ENCODE results near the gene RSPRY1. TPM values are rescaled to one million over a fixed set of nuclear protein-coding genes. Genes with fewer than 3 reads are reported as not detected.

RSPRY1 gene
- total and polyA plus RNA-seq, 2 experiments from 2014 or later: 39.1 to 42.7 TPM

GRCh38 chr16:57145046-57146021 lies 40.8 kb upstream of the RSPRY1 start:
- TF ChIP-seq EZH2 (IDR thresholded peaks at IDR 0.05; ENCODE audit: insufficient read depth, poor library complexity, severe bottlenecking) (no peak), EZH2phosphoT487 (IDR thresholded peaks at IDR 0.05; ENCODE audit: insufficient read depth, low read depth) (no peak)
- H4K20me1 ChIP-seq (ENCODE audit: insufficient read depth): no peaks in the 10 kb centered on the region
- H3K27me3 ChIP-seq (replicated peaks; ENCODE audit: insufficient read depth): no peaks in the 10 kb centered on the region
- H3K4me3 ChIP-seq: no peak overlapping the region
- H3K9me2 ChIP-seq (ENCODE audit: insufficient read depth): no peaks in the 10 kb centered on the region
- H3K4me1 ChIP-seq (ENCODE audit: insufficient read depth): peaks cover 13% of the 10 kb centered on the region
- in situ Hi-C loops (cut with MboI): no loop called here
- DNase-seq: no peak
- H3K4me2 ChIP-seq (ENCODE audit: unreplicated experiment): no peak overlapping the region
- no peaks in the 10 kb centered on the region for H3K9me3 ChIP-seq (ENCODE audit: low read depth)
- H3F3A ChIP-seq (ENCODE audit: insufficient read depth): peaks cover 14% of the 10 kb centered on the region
- H3K9ac ChIP-seq: no peak overlapping the region
- H3K79me2 ChIP-seq (ENCODE audit: insufficient read depth): no peaks in the 10 kb centered on the region
- no peak overlapping the region for H3K27ac ChIP-seq
- 91 to 94% methylated on average over 13 to 14 of the region's 14 CpGs for WGBS, 2 experiments (ENCODE audit: low coverage in 1 of 2, low lambda C conversion rate in 2 of 2, missing lambda C conversion rate in 2 of 2)
- no peak overlapping the region for H2AFZ ChIP-seq
- H3K36me3 ChIP-seq (ENCODE audit: low read depth): no peaks in the 10 kb centered on the region

GRCh38 chr16:57146040-57146647 lies 40.0 kb upstream of the RSPRY1 start:
- Histone ChIP-seq H3K4me3 (no peak overlapping the region), H3K27ac (no peak overlapping the region), H3K4me2 (ENCODE audit: unreplicated experiment) (no peak overlapping the region), H3K9ac (no peak overlapping the region), H3K79me2 (ENCODE audit: insufficient read depth) (no peaks in the 10 kb centered on the region), H4K20me1 (ENCODE audit: insufficient read depth) (no peaks in the 10 kb centered on the region), H3K9me2 (ENCODE audit: insufficient read depth) (no peaks in the 10 kb centered on the region), H3K4me1 (ENCODE audit: insufficient read depth) (peaks cover 13% of the 10 kb centered on the region), H3F3A (ENCODE audit: insufficient read depth) (peaks cover 14% of the 10 kb centered on the region), H2AFZ (no peak overlapping the region), H3K36me3 (ENCODE audit: low read depth) (no peaks in the 10 kb centered on the region), H3K9me3 (ENCODE audit: low read depth) (no peaks in the 10 kb centered on the region), H3K27me3 (replicated peaks; ENCODE audit: insufficient read depth) (no peaks in the 10 kb centered on the region)
- in situ Hi-C loops (cut with MboI): no loop called here
- DNase-seq: no peak
- WGBS, 2 experiments (ENCODE audit: low coverage in 1 of 2, low lambda C conversion rate in 2 of 2, missing lambda C conversion rate in 2 of 2): 97 to 99% methylated on average over 22 to 24 of the region's 24 CpGs
- TF ChIP-seq EZH2 (IDR thresholded peaks at IDR 0.05; ENCODE audit: insufficient read depth, poor library complexity, severe bottlenecking) (no peak), EZH2phosphoT487 (IDR thresholded peaks at IDR 0.05; ENCODE audit: insufficient read depth, low read depth) (no peak)

GRCh38 chr16:57146735-57147134 lies 39.4 kb upstream of the RSPRY1 start:
- H2AFZ ChIP-seq: no peak overlapping the region
- H3K4me2 ChIP-seq (ENCODE audit: unreplicated experiment): no peak overlapping the region
- H3K4me1 ChIP-seq (ENCODE audit: insufficient read depth): peaks cover 13% of the 10 kb centered on the region
- H3F3A ChIP-seq (ENCODE audit: insufficient read depth): peaks cover 14% of the 10 kb centered on the region
- no peaks in the 10 kb centered on the region for H3K36me3 ChIP-seq (ENCODE audit: low read depth)
- DNase-seq: peak; percentile 24
- H3K4me3 ChIP-seq: no peak overlapping the region
- H3K27ac ChIP-seq: no peak overlapping the region
- WGBS, 2 experiments (ENCODE audit: low coverage in 1 of 2, low lambda C conversion rate in 2 of 2, missing lambda C conversion rate in 2 of 2): 99 to 100% methylated on average over 5 of the region's 5 CpGs
- H3K27me3 ChIP-seq (replicated peaks; ENCODE audit: insufficient read depth): no peaks in the 10 kb centered on the region
- H3K9me3 ChIP-seq (ENCODE audit: low read depth): no peaks in the 10 kb centered on the region
- in situ Hi-C loops (cut with MboI): no loop called here
- no peak overlapping the region for H3K9ac ChIP-seq
- TF ChIP-seq EZH2phosphoT487 (IDR thresholded peaks at IDR 0.05; ENCODE audit: insufficient read depth, low read depth): no peak
- TF ChIP-seq EZH2 (IDR thresholded peaks at IDR 0.05; ENCODE audit: insufficient read depth, poor library complexity, severe bottlenecking): no peak
- no peaks in the 10 kb centered on the region for H3K9me2 ChIP-seq (ENCODE audit: insufficient read depth)
- no peaks in the 10 kb centered on the region for H4K20me1 ChIP-seq (ENCODE audit: insufficient read depth)
- no peaks in the 10 kb centered on the region for H3K79me2 ChIP-seq (ENCODE audit: insufficient read depth)

- Histone ChIP-seq H3F3A (ENCODE audit: insufficient read depth) (peaks cover 14% of the 10 kb centered on the region), H3K36me3 (ENCODE audit: low read depth) (no peaks in the 10 kb centered on the region), H3K9me3 (ENCODE audit: low read depth) (no peaks in the 10 kb centered on the region), H3K79me2 (ENCODE audit: insufficient read depth) (no peaks in the 10 kb centered on the region), H3K9me2 (ENCODE audit: insufficient read depth) (no peaks in the 10 kb centered on the region), H3K4me2 (ENCODE audit: unreplicated experiment) (peak overlapping the region; percentile 30), H2AFZ (peak overlapping the region; percentile 17; the same call in 1 of the 2 replicates), H3K9ac (peak overlapping the region; percentile 47), H3K27ac (peak overlapping the region; percentile 75), H3K4me3 (peak overlapping the region; percentile 14; the same call in 1 of the 2 replicates), H3K4me1 (ENCODE audit: insufficient read depth) (peaks cover 13% of the 10 kb centered on the region), H3K27me3 (replicated peaks; ENCODE audit: insufficient read depth) (no peaks in the 10 kb centered on the region), H4K20me1 (ENCODE audit: insufficient read depth) (no peaks in the 10 kb centered on the region)
- 7% methylated on average over 13 to 14 of the region's 14 CpGs for WGBS, 2 experiments (ENCODE audit: low coverage in 1 of 2, low lambda C conversion rate in 2 of 2, missing lambda C conversion rate in 2 of 2)
- in situ Hi-C loops (cut with MboI): no loop called here
- DNase-seq: peak; percentile 75
- TF ChIP-seq EZH2 (IDR thresholded peaks at IDR 0.05; ENCODE audit: insufficient read depth, poor library complexity, severe bottlenecking) (no peak), EZH2phosphoT487 (IDR thresholded peaks at IDR 0.05; ENCODE audit: insufficient read depth, low read depth) (no peak)
These were observed 38.5 kb upstream of the RSPRY1 start for GRCh38 chr16:57147381-57148221.

Data from GM23248 (cell line).